Measurements from ENCODE around the gene ZNF385C.
A peak's percentile ranks its signal among the peaks of the same experiment; 100 is the strongest.

Gene ZNF385C

GRCh38 chr17:42125565-42125964 lies 27.3 kb upstream of the ZNF385C start:
- Histone ChIP-seq H3K4me1 (ENCODE audit: control insufficient read depth, insufficient read depth, low read length, unreplicated experiment) (peaks cover 5% of the 10 kb centered on the region), H3K27ac (ENCODE audit: low read depth, low read length) (no peak overlapping the region), H3K79me2 (ENCODE audit: control insufficient read depth, insufficient read depth, low read length, unreplicated experiment) (peaks cover 9% of the 10 kb centered on the region), H3K4me3 (ENCODE audit: low read depth, low read length) (no peak overlapping the region), H3K36me3 (ENCODE audit: insufficient read depth, low read length) (peaks cover 17% of the 10 kb centered on the region; the same call in 1 of the 2 replicates), H3K27me3 (ENCODE audit: insufficient read depth, low read length) (no peaks in the 10 kb centered on the region), H2AFZ (ENCODE audit: low read length, unreplicated experiment) (no peak overlapping the region)

- peaks cover 9% of the 10 kb centered on the region for H3K4me1 ChIP-seq (ENCODE audit: control insufficient read depth, insufficient read depth, low read length, unreplicated experiment)
- no peak overlapping the region for H2AFZ ChIP-seq (ENCODE audit: low read length, unreplicated experiment)
- H3K27me3 ChIP-seq (ENCODE audit: insufficient read depth, low read length) = no peaks in the 10 kb centered on the region
- H3K79me2 ChIP-seq (ENCODE audit: control insufficient read depth, insufficient read depth, low read length, unreplicated experiment) = no peaks in the 10 kb centered on the region
- H3K27ac ChIP-seq (ENCODE audit: low read depth, low read length) = no peak overlapping the region
- peaks cover 6% of the 10 kb centered on the region; the same call in 1 of the 2 replicates for H3K36me3 ChIP-seq (ENCODE audit: insufficient read depth, low read length)
- no peak overlapping the region for H3K4me3 ChIP-seq (ENCODE audit: low read depth, low read length)
These were observed 26.0 kb upstream of the ZNF385C start for GRCh38 chr17:42124256-42124655.

- Histone ChIP-seq H3K27ac (ENCODE audit: low read depth, low read length) (no peak within 1 kb of the TSS), H3K4me1 (ENCODE audit: control insufficient read depth, insufficient read depth, low read length, unreplicated experiment) (peaks cover 9% of the 10 kb centered on the region), H3K27me3 (ENCODE audit: insufficient read depth, low read length) (no peaks in the 10 kb centered on the region), H2AFZ (ENCODE audit: low read length, unreplicated experiment) (no peak within 1 kb of the TSS), H3K4me3 (ENCODE audit: low read depth, low read length) (no peak within 1 kb of the TSS), H3K36me3 (ENCODE audit: insufficient read depth, low read length) (no peaks in the 10 kb centered on the region), H3K79me2 (ENCODE audit: control insufficient read depth, insufficient read depth, low read length, unreplicated experiment) (no peaks in the 10 kb centered on the region)
These were observed 24.4 kb upstream of the ZNF385C start, which contains the start of gene HSPB9 for GRCh38 chr17:42122371-42123303. HSPB9 (plus strand) TSS chr17:42122804; CDS start chr17:42122851, 47 bp downstream.

- no peaks in the 10 kb centered on the region for H3K27me3 ChIP-seq (ENCODE audit: insufficient read depth, low read length)
- peak within 1 kb of the TSS; percentile 88 for H3K4me3 ChIP-seq (ENCODE audit: low read depth, low read length)
- peaks cover 12% of the 10 kb centered on the region for H3K4me1 ChIP-seq (ENCODE audit: control insufficient read depth, insufficient read depth, low read length, unreplicated experiment)
- H2AFZ ChIP-seq (ENCODE audit: low read length, unreplicated experiment) = peak within 1 kb of the TSS; percentile 58
- H3K36me3 ChIP-seq (ENCODE audit: insufficient read depth, low read length) = no peaks in the 10 kb centered on the region
- no peaks in the 10 kb centered on the region for H3K79me2 ChIP-seq (ENCODE audit: control insufficient read depth, insufficient read depth, low read length, unreplicated experiment)
- no peak within 1 kb of the TSS for H3K27ac ChIP-seq (ENCODE audit: low read depth, low read length)
These were observed 22.8 kb upstream of the ZNF385C start, which contains the start of gene KAT2A for GRCh38 chr17:42120770-42121769. KAT2A (minus strand) TSS chr17:42121367; CDS start chr17:42121304, 63 bp downstream.

- Histone ChIP-seq H3K36me3 (ENCODE audit: insufficient read depth, low read length) (no peaks in the 10 kb centered on the region), H3K27me3 (ENCODE audit: insufficient read depth, low read length) (no peaks in the 10 kb centered on the region), H3K27ac (ENCODE audit: low read depth, low read length) (no peak overlapping the region)
These were observed 22.0 kb upstream of the ZNF385C start for GRCh38 chr17:42120161-42120769.

GRCh38 chr17:42119301-42119700 lies 21.0 kb upstream of the ZNF385C start:
- H2AFZ ChIP-seq (ENCODE audit: low read length, unreplicated experiment) = no peak overlapping the region
- H3K4me3 ChIP-seq (ENCODE audit: low read depth, low read length) = no peak overlapping the region
- H3K4me1 ChIP-seq (ENCODE audit: control insufficient read depth, insufficient read depth, low read length, unreplicated experiment) = peaks cover 15% of the 10 kb centered on the region
- H3K27ac ChIP-seq (ENCODE audit: low read depth, low read length) = no peak overlapping the region
- no peaks in the 10 kb centered on the region for H3K27me3 ChIP-seq (ENCODE audit: insufficient read depth, low read length)
- H3K79me2 ChIP-seq (ENCODE audit: control insufficient read depth, insufficient read depth, low read length, unreplicated experiment) = no peaks in the 10 kb centered on the region
- no peaks in the 10 kb centered on the region for H3K36me3 ChIP-seq (ENCODE audit: insufficient read depth, low read length)

More at GRCh38 chr17:42120161-42120769, 22.0 kb upstream of the ZNF385C start:
- peaks cover 15% of the 10 kb centered on the region for H3K4me1 ChIP-seq (ENCODE audit: control insufficient read depth, insufficient read depth, low read length, unreplicated experiment)
- H3K79me2 ChIP-seq (ENCODE audit: control insufficient read depth, insufficient read depth, low read length, unreplicated experiment) = no peaks in the 10 kb centered on the region
- peak overlapping the region; percentile 88 for H3K4me3 ChIP-seq (ENCODE audit: low read depth, low read length)
- no peak overlapping the region for H2AFZ ChIP-seq (ENCODE audit: low read length, unreplicated experiment)

GRCh38 chr17:42118545-42118944 lies 20.3 kb upstream of the ZNF385C start:
- H3K79me2 ChIP-seq (ENCODE audit: control insufficient read depth, insufficient read depth, low read length, unreplicated experiment) = peaks cover under 1% of the 10 kb centered on the region
- no peak overlapping the region for H2AFZ ChIP-seq (ENCODE audit: low read length, unreplicated experiment)
- no peak overlapping the region for H3K27ac ChIP-seq (ENCODE audit: low read depth, low read length)
- H3K4me3 ChIP-seq (ENCODE audit: low read depth, low read length) = no peak overlapping the region
- no peaks in the 10 kb centered on the region for H3K27me3 ChIP-seq (ENCODE audit: insufficient read depth, low read length)
- H3K4me1 ChIP-seq (ENCODE audit: control insufficient read depth, insufficient read depth, low read length, unreplicated experiment) = peaks cover 18% of the 10 kb centered on the region
- no peaks in the 10 kb centered on the region for H3K36me3 ChIP-seq (ENCODE audit: insufficient read depth, low read length)

- Histone ChIP-seq H3K27ac (ENCODE audit: low read depth, low read length) (no peak overlapping the region), H3K27me3 (ENCODE audit: insufficient read depth, low read length) (no peaks in the 10 kb centered on the region), H3K4me3 (ENCODE audit: low read depth, low read length) (no peak overlapping the region), H3K79me2 (ENCODE audit: control insufficient read depth, insufficient read depth, low read length, unreplicated experiment) (peaks cover 5% of the 10 kb centered on the region), H2AFZ (ENCODE audit: low read length, unreplicated experiment) (no peak overlapping the region), H3K36me3 (ENCODE audit: insufficient read depth, low read length) (peaks cover 3% of the 10 kb centered on the region; the same call in 1 of the 2 replicates), H3K4me1 (ENCODE audit: control insufficient read depth, insufficient read depth, low read length, unreplicated experiment) (peaks cover 23% of the 10 kb centered on the region)
These were observed 19.8 kb upstream of the ZNF385C start for GRCh38 chr17:42118126-42118510.

- Histone ChIP-seq H2AFZ (ENCODE audit: low read length, unreplicated experiment) (no peak overlapping the region), H3K79me2 (ENCODE audit: control insufficient read depth, insufficient read depth, low read length, unreplicated experiment) (peaks cover 5% of the 10 kb centered on the region), H3K4me3 (ENCODE audit: low read depth, low read length) (no peak overlapping the region), H3K27me3 (ENCODE audit: insufficient read depth, low read length) (no peaks in the 10 kb centered on the region), H3K27ac (ENCODE audit: low read depth, low read length) (no peak overlapping the region), H3K36me3 (ENCODE audit: insufficient read depth, low read length) (peaks cover 4% of the 10 kb centered on the region; the same call in 1 of the 2 replicates), H3K4me1 (ENCODE audit: control insufficient read depth, insufficient read depth, low read length, unreplicated experiment) (peaks cover 28% of the 10 kb centered on the region)
These were observed 19.3 kb upstream of the ZNF385C start for GRCh38 chr17:42117397-42118125.

Data from ACC112 (cell line).